SK-N-SH (cell line): Measurements from ENCODE around the gene ELMO1. TPM values are rescaled to one million over a fixed set of nuclear protein-coding genes. Genes with fewer than 3 reads are reported as not detected.

Experiments
- CTCF ChIA-PET: fragments of 300-600, 350-600 bp; formaldehyde crosslinking; extraction: SDS; loops from one replicate; lab custom pipeline; 2021; lab: Yijun Ruan, JAX
- POLR2A ChIA-PET: fragments of 350-600 bp; sonication (Branson Sonifier 250); formaldehyde crosslinking; extraction: SDS; loops from one replicate; lab custom pipeline; 2020; ENCODE audit warnings: antibody characterized with exemption, inconsistent platforms; lab: Yijun Ruan, JAX
- DNase-seq: peaks from one replicate; pipeline ENCODE4 v3.0.0; 2012
- H2AFZ ChIP-seq: fragments of 200-600 bp; sonication (generic); 2 replicates; pipeline ENCODE4 v1.8.1; 2016; ENCODE audit warnings: antibody characterized with exemption, mild to moderate bottlenecking, low read depth
- H3F3A ChIP-seq: fragments of 200-600 bp; sonication (generic); replicated peaks from 2 replicates; pipeline ENCODE3; 2016; ENCODE audit warnings: antibody characterized with exemption, mild to moderate bottlenecking; ENCODE audit not compliant: insufficient read depth
- H3K27ac ChIP-seq, 2 experiments: fragments of 200-500 bp in 1 of 2; fragments of 200-600 bp in 1 of 2; sonication (Bioruptor generic) in 1 of 2; sonication (generic), shearing (Covaris generic) in 1 of 2; 2 replicates each; pipeline versions ENCODE4 v1.5.1 to v1.6.1; 2014 to 2016; ENCODE audit warnings: low read depth in 2 of 2, inconsistent platforms in 1 of 2, low read length in 1 of 2, mild to moderate bottlenecking in 1 of 2, mixed read lengths in 1 of 2
- H3K27me3 ChIP-seq: fragments of 200-600 bp; sonication (generic), shearing (Covaris generic); 2 replicates; pipeline ENCODE4 v1.6.1; 2016; ENCODE audit warnings: mixed run types; ENCODE audit not compliant: insufficient read depth
- H3K36me3 ChIP-seq, 2 experiments: fragments of 200-500 bp in 1 of 2; fragments of 200-600 bp in 1 of 2; sonication (Bioruptor generic) in 1 of 2; sonication (generic) in 1 of 2; replicated peaks in 1 of 2; 2 replicates each; pipeline versions ENCODE3 to v1.5.1; 2014 to 2016; ENCODE audit warnings: low read length in 1 of 2, mild to moderate bottlenecking in 1 of 2; ENCODE audit not compliant: insufficient read depth in 2 of 2, control insufficient read depth in 1 of 2
- H3K4me1 ChIP-seq, 2 experiments: fragments of 200-500 bp in 1 of 2; fragments of 200-600 bp in 1 of 2; sonication (Bioruptor generic) in 1 of 2; sonication (generic), shearing (Covaris generic) in 1 of 2; 2 replicates each; pipeline versions ENCODE4 v1.5.1 to v1.6.1; 2014 to 2016; ENCODE audit warnings: low read depth in 1 of 2, low read length in 1 of 2, mixed run types in 1 of 2; ENCODE audit not compliant: insufficient read depth in 2 of 2, control insufficient read depth in 1 of 2
- H3K4me2 ChIP-seq: fragments of 200-600 bp; sonication (generic), shearing (Covaris generic); 2 replicates; pipeline ENCODE4 v1.6.1; 2017; ENCODE audit warnings: mixed run types
- H3K4me3 ChIP-seq, 2 experiments: fragments of 200-500 bp in 1 of 2; fragments of 200-600 bp in 1 of 2; sonication (Bioruptor generic) in 1 of 2; sonication (generic), shearing (Covaris generic) in 1 of 2; 2 replicates each; pipeline versions ENCODE4 v1.5.1 to v1.8.1; 2014 to 2016; ENCODE audit warnings: low read depth in 2 of 2, inconsistent platforms in 1 of 2, low read length in 1 of 2, mild to moderate bottlenecking in 1 of 2, mixed read lengths in 1 of 2, moderate library complexity in 1 of 2
- H3K79me2 ChIP-seq: fragments of 200-600 bp; sonication (generic); 2 replicates; pipeline ENCODE4 v1.8.1; 2017; ENCODE audit warnings: mild to moderate bottlenecking; ENCODE audit not compliant: insufficient read depth
- H3K9ac ChIP-seq: fragments of 200-600 bp; sonication (generic); 2 replicates; pipeline ENCODE4 v1.6.1; 2017; ENCODE audit warnings: mixed run types
- H3K9me2 ChIP-seq: fragments of 200-600 bp; sonication (generic); 2 replicates; pipeline ENCODE4 v1.6.1; 2017; ENCODE audit warnings: mixed run types
- H3K9me3 ChIP-seq: fragments of 200-600 bp; sonication (generic); 2 replicates; pipeline ENCODE4 v1.6.1; 2017; ENCODE audit warnings: mixed run types, mild to moderate bottlenecking, moderate library complexity
- H4K20me1 ChIP-seq: fragments of 200-600 bp; sonication (generic); 2 replicates; pipeline ENCODE4 v1.6.1; 2017; ENCODE audit warnings: mild to moderate bottlenecking, mixed run types; ENCODE audit not compliant: insufficient read depth
- CTCF ChIP-seq: fragments of 200-600 bp; sonication (generic); IDR thresholded peaks from 2 replicates; pipeline ENCODE4 v1.6.1; 2017; ENCODE audit warnings: antibody characterized with exemption, mild to moderate bottlenecking, moderate library complexity
- EP300 ChIP-seq, 2 experiments: IDR thresholded peaks; 2 replicates each; pipeline versions ENCODE4 v1.4.0 to v1.6.1; 2012; ENCODE audit warnings: borderline replicate concordance in 1 of 2, low read depth in 1 of 2, low read length in 1 of 2
- EZH2phosphoT487 ChIP-seq: fragments of 200-600 bp; sonication (generic); IDR thresholded peaks from 2 replicates; pipeline ENCODE4 v1.6.1; 2017; ENCODE audit warnings: low read depth, mixed run types, mild to moderate bottlenecking, antibody characterized with exemption, moderate library complexity, borderline replicate concordance
- FOSL2 ChIP-seq: IDR thresholded peaks from 2 replicates; pipeline ENCODE4 v1.4.0; 2012; ENCODE audit warnings: low read depth, mild to moderate bottlenecking, moderate library complexity, borderline replicate concordance
- FOXJ3 ChIP-seq: sonication (generic); formaldehyde crosslinking; IDR thresholded peaks from 2 replicates; pipeline ENCODE4 v1.5.1; 2020; ENCODE audit warnings: mild to moderate bottlenecking, missing genetic modification reagents
- GABPA ChIP-seq: IDR thresholded peaks from 2 replicates; pipeline ENCODE4 v1.4.0; 2012; ENCODE audit warnings: low read depth, mild to moderate bottlenecking
- GATA2 ChIP-seq: sonication (generic); formaldehyde crosslinking; IDR thresholded peaks from 2 replicates; pipeline ENCODE4 v1.5.0; 2020; ENCODE audit warnings: mild to moderate bottlenecking, missing genetic modification reagents
- JUND ChIP-seq: IDR thresholded peaks from 2 replicates; pipeline ENCODE4 v1.4.0; 2012
- MXI1 ChIP-seq: IDR thresholded peaks from 2 replicates; pipeline ENCODE4 v1.6.1; 2012; ENCODE audit warnings: mild to moderate bottlenecking, low read depth, low read length, improper control_type of control experiment
- NFIC ChIP-seq: IDR thresholded peaks from 2 replicates; pipeline ENCODE4 v1.4.0; 2012; ENCODE audit warnings: borderline replicate concordance
- RAD21 ChIP-seq: IDR thresholded peaks from 2 replicates; pipeline ENCODE4 v1.6.1; 2012; ENCODE audit warnings: mild to moderate bottlenecking, low read length
- RCOR1 ChIP-seq: fragments of 150-350 bp; IDR thresholded peaks from 2 replicates; pipeline ENCODE4 v1.6.1; 2017; ENCODE audit warnings: antibody characterized with exemption, low read length
- SIN3A ChIP-seq: IDR thresholded peaks from 2 replicates; pipeline ENCODE4 v1.6.1; 2012; ENCODE audit warnings: low read depth, mild to moderate bottlenecking, low read length, moderate library complexity, borderline replicate concordance
- SMC3 ChIP-seq: IDR thresholded peaks from 2 replicates; pipeline ENCODE4 v1.6.1; 2012; ENCODE audit warnings: low read depth, low read length, improper control_type of control experiment
- WGBS: methylation state at CpG from one replicate; pipeline ENCODE4 v1.1.6; 2017; ENCODE audit warnings: low lambda C conversion rate; 5-methylcytosine and 5-hydroxymethylcytosine counted together
- polyA plus RNA-seq, 3 experiments: library from polyadenylated mRNA; depleted of rRNA; stranded (reverse); fragments of >200 nt; gene quantifications; 2 replicates each; pipeline ENCODE4 v1.2.3, GENCODE V29; 2012

ELMO1 gene
- polyA plus RNA-seq, 1 of the 3 experiments (the other 2 are of a cell fraction): 0.64 TPM

DNA sequence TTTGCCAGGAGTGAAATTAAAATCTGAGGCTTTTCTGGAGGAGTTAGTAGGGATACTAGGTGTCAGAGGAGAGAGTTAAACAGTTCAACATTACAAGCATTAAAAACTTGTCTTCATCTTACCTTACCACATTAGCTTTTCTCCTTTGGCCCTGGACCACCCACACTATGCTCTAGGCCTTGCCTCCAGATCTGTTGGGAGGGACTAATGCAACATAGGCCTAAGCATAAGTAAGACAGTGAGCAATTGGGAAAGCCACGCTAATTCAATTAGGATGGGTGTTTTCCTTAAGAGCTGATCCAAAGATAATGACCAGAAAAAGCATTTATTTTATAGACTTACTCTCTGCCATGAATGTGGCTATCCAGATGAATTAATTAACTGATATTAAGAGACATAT, 158.9 kb downstream of the ELMO1 start:
- peaks cover 0 to 34% of the 10 kb centered on the region in 2 experiments; a peak in 2 of 4 replicates for H3K4me1 ChIP-seq
- H3K9ac ChIP-seq: no peak overlapping the region
- peak overlapping the region in 1 of 2 experiments; percentile 73; a peak in 2 of 4 replicates for H3K27ac ChIP-seq
- peak; percentile 53 for TF ChIP-seq GATA2
- TF ChIP-seq NFIC: no peak
- H3K9me2 ChIP-seq: no peaks in the 10 kb centered on the region
- no peaks in the 10 kb centered on the region for H3K79me2 ChIP-seq
- CTCF ChIA-PET: interaction anchor here (1.0 to 1.6 kb wide), 10 partner anchors 13 to 544 kb away, joined by 3 to 7 read pairs (median 4); no protein-coding TSS in a partner anchor
- 23% methylated on average over 1 of the region's 1 CpG for WGBS
- no peak overlapping the region for H3K4me2 ChIP-seq
- peaks cover 3% of the 10 kb centered on the region; the same call in 1 of the 2 replicates for H3K9me3 ChIP-seq
- H3K4me3 ChIP-seq: no peak overlapping the region
- POLR2A ChIA-PET: interaction anchor here (0.7 kb wide), 2 partner anchors 14 to 55 kb away, joined by 3 read pairs; no protein-coding TSS in a partner anchor
- no peaks in the 10 kb centered on the region for H3K36me3 ChIP-seq
- no peak overlapping the region for H2AFZ ChIP-seq
- peak; percentile 62 for DNase-seq
- H3F3A ChIP-seq: no peaks in the 10 kb centered on the region
- no peaks in the 10 kb centered on the region for H3K27me3 ChIP-seq
- no peaks in the 10 kb centered on the region for H4K20me1 ChIP-seq

- 19% methylated on average over 3 of the region's 3 CpGs for WGBS
- H3K4me2 ChIP-seq: no peak overlapping the region
- peaks cover 3% of the 10 kb centered on the region; the same call in 1 of the 2 replicates for H3K9me3 ChIP-seq
- no peaks in the 10 kb centered on the region for H3F3A ChIP-seq
- H3K36me3 ChIP-seq: no peaks in the 10 kb centered on the region
- no peak overlapping the region for H2AFZ ChIP-seq
- H3K4me3 ChIP-seq: no peak overlapping the region
- no peaks in the 10 kb centered on the region for H3K9me2 ChIP-seq
- TF ChIP-seq SIN3A (no peak), MXI1 (peak; percentile 39; the same call in 1 of the 2 replicates), RCOR1 (peak; percentile 58; the same call in 1 of the 2 replicates), EP300 (IDR thresholded peaks at IDR 0.05; ENCODE audit: borderline replicate concordance in 1 of 2, low read depth in 1 of 2, low read length in 1 of 2) (peak in 1 of 2 experiments; percentile 44; a peak in 1 of 4 replicates), RAD21 (peak; percentile 5; the same call in 1 of the 2 replicates), JUND (no peak)
- no peaks in the 10 kb centered on the region for H4K20me1 ChIP-seq
- H3K9ac ChIP-seq: no peak overlapping the region
- H3K27me3 ChIP-seq: no peaks in the 10 kb centered on the region
- POLR2A ChIA-PET: interaction anchor here (0.7 kb wide), 2 partner anchors 14 to 55 kb away, joined by 3 read pairs; no protein-coding TSS in a partner anchor
- H3K4me1 ChIP-seq: peaks cover 0 to 34% of the 10 kb centered on the region in 2 experiments; a peak in 2 of 4 replicates
- CTCF ChIA-PET: interaction anchor here (1.0 to 1.6 kb wide), 8 partner anchors 13 to 545 kb away, joined by 3 to 7 read pairs (median 4); no protein-coding TSS in a partner anchor
- H3K79me2 ChIP-seq: no peaks in the 10 kb centered on the region
- H3K27ac ChIP-seq: peak overlapping the region in 1 of 2 experiments; percentile 73; a peak in 1 of 4 replicates
- DNase-seq: peak; percentile 54
Measured at GRCh38 chr7:37289367-37289766, 159.3 kb downstream of the ELMO1 start.

DNA sequence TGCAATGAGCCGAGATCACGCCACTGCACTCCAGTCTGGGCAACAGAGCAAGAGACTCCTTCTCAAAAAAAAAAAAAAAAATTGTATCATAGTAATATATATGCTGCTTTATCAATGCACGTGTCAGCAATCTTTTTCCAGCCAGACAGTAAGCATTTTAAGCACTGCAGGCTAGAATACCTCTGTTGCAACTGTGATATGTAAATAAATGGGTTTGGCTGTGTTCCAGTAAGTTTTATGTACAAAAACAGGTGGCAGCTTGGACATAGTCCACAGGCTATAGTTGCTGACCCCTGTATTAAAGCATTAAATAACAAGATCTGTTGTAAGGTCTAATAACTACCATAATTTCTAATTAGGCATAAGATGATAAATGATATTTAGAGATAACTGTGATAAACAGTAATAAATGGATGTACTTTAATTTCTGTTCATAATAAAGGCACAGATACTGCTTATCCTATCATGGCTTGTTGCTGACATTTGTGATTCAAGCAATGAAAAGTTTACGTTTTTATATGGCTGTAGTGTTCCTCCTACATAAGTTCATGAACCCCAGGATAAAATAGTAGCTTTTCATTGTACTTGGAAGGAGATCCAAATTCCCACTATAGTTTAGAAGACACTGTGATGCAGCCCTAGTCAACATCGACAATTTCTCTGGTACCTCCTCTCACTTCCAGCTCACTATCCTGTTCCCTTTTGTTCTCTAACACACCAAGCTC, 161.4 kb downstream of the ELMO1 start:
- Histone ChIP-seq H3K79me2 (no peaks in the 10 kb centered on the region), H3K27ac (no peak overlapping the region), H3K9me3 (peaks cover 3% of the 10 kb centered on the region; the same call in 1 of the 2 replicates), H3F3A (no peaks in the 10 kb centered on the region), H2AFZ (no peak overlapping the region), H3K27me3 (no peaks in the 10 kb centered on the region), H3K9ac (no peak overlapping the region), H3K4me1 (peaks cover 0 to 50% of the 10 kb centered on the region in 2 experiments; a peak in 2 of 4 replicates), H4K20me1 (no peaks in the 10 kb centered on the region), H3K9me2 (no peaks in the 10 kb centered on the region), H3K36me3 (no peaks in the 10 kb centered on the region), H3K4me3 (no peak overlapping the region), H3K4me2 (no peak overlapping the region)
- peak in 1 of 2 experiments; percentile 35; a peak in 2 of 4 replicates for TF ChIP-seq EP300 (IDR thresholded peaks at IDR 0.05; ENCODE audit: borderline replicate concordance in 1 of 2, low read depth in 1 of 2, low read length in 1 of 2)
- TF ChIP-seq MXI1: peak; percentile 18; the same call in 1 of the 2 replicates
- peak; percentile 74 for TF ChIP-seq RCOR1
- TF ChIP-seq CTCF: no peak
- TF ChIP-seq FOSL2: no peak
- TF ChIP-seq RAD21: no peak
- TF ChIP-seq GABPA: no peak
- TF ChIP-seq FOXJ3 (CRISPR knock-in tag): no peak
- no peak for TF ChIP-seq SMC3
- peak; percentile 40 for TF ChIP-seq GATA2
- TF ChIP-seq SIN3A: no peak
- no peak for TF ChIP-seq EZH2phosphoT487
- CTCF ChIA-PET: interaction anchor here (0.6 to 5.5 kb wide), 12 partner anchors 9 to 546 kb away, joined by 3 to 40 read pairs (median 4); partner anchors contain the start of gene ELMO1
- DNase-seq: peak; percentile 36
- WGBS: 27% methylated on average over 5 of the region's 5 CpGs
- POLR2A ChIA-PET: no interaction called here
